ENCODE data around the gene HAPSTR1.
A peak's percentile ranks its signal among the peaks of the same experiment; 100 is the strongest.

The HAPSTR1 gene

GRCh38 chr16:9048302-9048700 lies 43.1 kb upstream of the HAPSTR1 start:
- TF ChIP-seq ZNF274 (IDR thresholded peaks at IDR 0.05; ENCODE audit: low read length) (no peak), ZNF274 (tag by site-specific recombination; IDR thresholded peaks at IDR 0.05; ENCODE audit: borderline replicate concordance) (no peak), PRDM10 (tag by site-specific recombination; IDR thresholded peaks at IDR 0.05) (peak; percentile 34)
- POLR2A ChIA-PET: interaction anchor here (1.4 kb wide), 1 partner anchor 43 kb away, joined by 11 read pairs; the partner anchor contains the start of gene HAPSTR1
- CTCF ChIA-PET: interaction anchor here (1.2 to 2.8 kb wide), 4 partner anchors 10 to 387 kb away, joined by 3 to 10 read pairs (median 6); no protein-coding TSS in a partner anchor
- H3K36me3 ChIP-seq (ENCODE audit: control insufficient read depth in 2 of 2, insufficient read depth in 1 of 2, low read length in 2 of 2): no peaks in the 10 kb centered on the region
- no peak overlapping the region for H3K4me3 ChIP-seq (ENCODE audit: low read depth, low read length)
- H3K27ac ChIP-seq (ENCODE audit: extremely low read depth, low read depth, low read length): no peak overlapping the region; the same call in 1 of the 2 replicates
- no peaks in the 10 kb centered on the region for H3K9me3 ChIP-seq (ENCODE audit: control insufficient read depth, insufficient read depth, low read depth, low read length)
- H3K4me1 ChIP-seq (ENCODE audit: control insufficient read depth, insufficient read depth, low read length): peaks cover 6% of the 10 kb centered on the region

- H3K36me3 ChIP-seq (ENCODE audit: control insufficient read depth in 2 of 2, insufficient read depth in 1 of 2, low read length in 2 of 2): no peaks in the 10 kb centered on the region
- CTCF ChIA-PET: interaction anchor here (0.6 to 2.0 kb wide), 5 partner anchors 7 to 466 kb away, joined by 3 to 12 read pairs (median 3); partner anchors contain the start of gene HAPSTR1
- no peak overlapping the region for H3K27ac ChIP-seq (ENCODE audit: extremely low read depth, low read depth, low read length)
- POLR2A ChIA-PET: interaction anchor here (0.6 kb wide), 1 partner anchor 181 kb away, joined by 3 read pairs; no protein-coding TSS in a partner anchor
- H3K9me3 ChIP-seq (ENCODE audit: control insufficient read depth, insufficient read depth, low read depth, low read length): no peaks in the 10 kb centered on the region
- no peak overlapping the region for H3K4me3 ChIP-seq (ENCODE audit: low read depth, low read length)
- H3K4me1 ChIP-seq (ENCODE audit: control insufficient read depth, insufficient read depth, low read length): peaks cover 6% of the 10 kb centered on the region
- no peak for TF ChIP-seq ZSCAN23 (tag by site-specific recombination; IDR thresholded peaks at IDR 0.05)
- TF ChIP-seq ZBTB11 (tag by site-specific recombination; conservative IDR thresholded peaks at IDR 0.05; ENCODE audit: low read depth): no peak
- no peak for TF ChIP-seq KLF9 (tag by site-specific recombination; IDR thresholded peaks at IDR 0.05; ENCODE audit: low read depth)
- no peak for TF ChIP-seq GLI4 (tag by site-specific recombination; IDR thresholded peaks at IDR 0.05)
- TF ChIP-seq YY2 (tag by site-specific recombination; IDR thresholded peaks at IDR 0.05): no peak
- no peak for TF ChIP-seq ZNF513 (tag by site-specific recombination; IDR thresholded peaks at IDR 0.05)
- no peak for TF ChIP-seq PRDM1 (tag by site-specific recombination; IDR thresholded peaks at IDR 0.05)
- no peak for TF ChIP-seq ZBTB26 (tag by site-specific recombination; optimal IDR thresholded peaks at IDR 0.05)
- no peak for TF ChIP-seq ZIC2 (tag by site-specific recombination; IDR thresholded peaks at IDR 0.05)
- no peak for TF ChIP-seq ZNF654 (tag by site-specific recombination; IDR thresholded peaks at IDR 0.05; ENCODE audit: low read depth)
- no peak for TF ChIP-seq ZNF677 (tag by site-specific recombination; IDR thresholded peaks at IDR 0.05)
- no peak for TF ChIP-seq PRDM10 (tag by site-specific recombination; IDR thresholded peaks at IDR 0.05)
- no peak for TF ChIP-seq ZNF555 (tag by site-specific recombination; conservative IDR thresholded peaks at IDR 0.05)
- no peak for TF ChIP-seq KLF1 (tag by site-specific recombination; IDR thresholded peaks at IDR 0.05)
- no peak for TF ChIP-seq ZNF707 (tag by site-specific recombination; IDR thresholded peaks at IDR 0.05)
Measured at GRCh38 chr16:9049241-9049640, 42.2 kb upstream of the HAPSTR1 start.

All from HEK293 (cell line).